GF-D8 (cell line): Measurements from ENCODE around the gene GTF2IRD1.
A peak's percentile ranks its signal among the peaks of the same experiment; 100 is the strongest.
"Not testable (repeated sequence)": the region's sequence is repeated elsewhere in the genome, so short reads cannot be mapped to it uniquely, and the experiment has no call there.

Experiments
- DNase-seq: peaks from one replicate; lab custom pipeline; 2025; lab: John Stamatoyannopoulos, UW

GTF2IRD1 gene

GRCh38 chr7:74470504-74470903, 16.8 kb downstream of the GTF2IRD1 start:
- DNase-seq = no peak

- no peak for DNase-seq
Measured at GRCh38 chr7:74473116-74473515, 19.4 kb downstream of the GTF2IRD1 start.

- no peak for DNase-seq
Measured at GRCh38 chr7:74474271-74474865, 20.7 kb downstream of the GTF2IRD1 start.

- DNase-seq = no peak
Measured at GRCh38 chr7:74475243-74475986, 21.7 kb downstream of the GTF2IRD1 start.

- no peak for DNase-seq
Measured at GRCh38 chr7:74475987-74476350, 22.3 kb downstream of the GTF2IRD1 start.

- DNase-seq = no peak
Measured at GRCh38 chr7:74476626-74477025, 22.9 kb downstream of the GTF2IRD1 start.

GRCh38 chr7:74478671-74479065, 25.0 kb downstream of the GTF2IRD1 start:
- DNase-seq = no peak

GRCh38 chr7:74479066-74479781, 25.5 kb downstream of the GTF2IRD1 start:
- no peak for DNase-seq

GRCh38 chr7:74479961-74480829, 26.5 kb downstream of the GTF2IRD1 start:
- DNase-seq = no peak

- DNase-seq = no peak
Measured at GRCh38 chr7:74480861-74481417, 27.2 kb downstream of the GTF2IRD1 start.

GRCh38 chr7:74481458-74482196, 27.9 kb downstream of the GTF2IRD1 start:
- DNase-seq = no peak

- DNase-seq = no peak
Measured at GRCh38 chr7:74482197-74482467, 28.4 kb downstream of the GTF2IRD1 start.

GRCh38 chr7:74482629-74483401, 29.1 kb downstream of the GTF2IRD1 start:
- peak; percentile 42 for DNase-seq

- DNase-seq = no peak
Measured at GRCh38 chr7:74483402-74484336, 30.0 kb downstream of the GTF2IRD1 start.

- DNase-seq = no peak
Measured at GRCh38 chr7:74485611-74486010, 31.9 kb downstream of the GTF2IRD1 start.

GRCh38 chr7:74488518-74489030, 34.9 kb downstream of the GTF2IRD1 start:
- DNase-seq = not testable (repeated sequence)

- no peak for DNase-seq
Measured at GRCh38 chr7:74489997-74490945, 36.6 kb downstream of the GTF2IRD1 start.

GRCh38 chr7:74491490-74491889, 37.8 kb downstream of the GTF2IRD1 start:
- not testable (repeated sequence) for DNase-seq
